RWPE1 (cell line): ENCODE results near the gene PRRT1.

Source experiments
- CTCF ChIA-PET: fragments of 350-600 bp; sonication (Branson Sonifier 250); formaldehyde crosslinking; extraction: SDS; loops from one replicate; lab custom pipeline; 2021; lab: Yijun Ruan, JAX
- POLR2A ChIA-PET: fragments of 400-600 bp; formaldehyde crosslinking; extraction: SDS; loops from one replicate; lab custom pipeline; 2020; ENCODE audit warnings: antibody characterized with exemption; ENCODE audit not compliant: low non-redundant PET; lab: Yijun Ruan, JAX
- DNase-seq: peaks from one replicate; pipeline ENCODE4 v3.0.0; 2012; ENCODE audit warnings: low spot score
- H3K27ac ChIP-seq: fragments of 450-650 bp; 2 replicates; pipeline ENCODE4 v1.5.1; 2017
- TF ChIP-seq, protein P1 (sequence below): fragments of 450-650 bp; conservative IDR thresholded peaks from 2 replicates; pipeline ENCODE4 v1.5.1; 2017; ENCODE audit warnings: low read depth, mild to moderate bottlenecking

Gene PRRT1

DNA sequence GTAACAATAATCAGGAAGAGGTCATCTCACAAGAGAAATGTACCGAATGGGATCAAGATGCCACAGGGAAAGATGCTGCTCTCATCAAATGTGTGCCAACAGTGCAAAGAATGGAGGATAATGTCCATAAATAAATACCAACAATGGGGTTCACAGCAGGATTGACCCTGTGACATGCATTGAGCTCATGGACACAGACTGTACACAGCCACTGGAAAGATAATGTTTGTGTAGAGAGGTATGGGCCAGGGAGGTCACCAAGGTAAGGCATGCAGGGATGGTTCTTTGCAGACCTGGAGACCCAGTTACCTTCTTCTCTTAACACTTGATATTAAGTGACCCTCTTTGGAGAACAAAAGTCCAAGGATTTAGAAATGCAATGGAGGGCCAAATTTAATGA is 22.7 kb upstream of the PRRT1 start:
- no peak for DNase-seq
- ChIA-PET POLR2A (no interaction called here), CTCF (interaction anchor here (1.0 kb wide), 1 partner anchor 20 kb away, joined by 3 read pairs; no protein-coding TSS in a partner anchor)

DNA sequence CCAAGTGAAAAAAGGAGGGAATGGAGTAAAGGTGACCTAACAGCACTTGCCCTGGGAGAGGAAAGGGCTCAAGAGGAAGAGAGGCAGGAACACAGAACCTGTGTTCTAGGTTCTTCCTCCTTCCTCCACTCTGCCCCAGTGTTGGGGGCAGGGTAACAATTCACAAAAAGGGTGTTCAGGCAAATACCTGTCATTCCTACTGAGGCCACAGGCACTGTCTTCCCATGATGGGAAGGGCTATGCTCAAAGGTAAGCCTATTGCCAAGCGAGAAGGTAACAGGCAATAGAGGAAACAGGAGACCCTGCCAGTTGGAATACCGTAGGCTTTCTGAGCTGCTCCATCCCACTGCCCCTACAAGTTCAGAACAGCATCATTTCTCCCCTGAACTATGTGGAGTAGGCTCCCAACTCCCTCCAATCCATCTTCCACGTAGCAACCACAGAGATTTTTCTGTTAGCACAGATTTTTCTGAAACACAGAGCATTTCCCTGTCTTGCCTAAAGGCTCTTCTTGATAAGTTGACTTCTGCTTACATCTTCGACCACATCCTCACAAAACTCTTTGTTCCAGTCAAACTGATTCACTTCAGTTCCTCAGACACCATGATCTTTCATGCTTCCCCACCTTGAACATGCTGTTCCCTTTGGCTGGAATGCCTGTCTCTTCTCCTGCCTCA is 21.4 kb upstream of the PRRT1 start:
- TF ChIP-seq, protein P1, sequence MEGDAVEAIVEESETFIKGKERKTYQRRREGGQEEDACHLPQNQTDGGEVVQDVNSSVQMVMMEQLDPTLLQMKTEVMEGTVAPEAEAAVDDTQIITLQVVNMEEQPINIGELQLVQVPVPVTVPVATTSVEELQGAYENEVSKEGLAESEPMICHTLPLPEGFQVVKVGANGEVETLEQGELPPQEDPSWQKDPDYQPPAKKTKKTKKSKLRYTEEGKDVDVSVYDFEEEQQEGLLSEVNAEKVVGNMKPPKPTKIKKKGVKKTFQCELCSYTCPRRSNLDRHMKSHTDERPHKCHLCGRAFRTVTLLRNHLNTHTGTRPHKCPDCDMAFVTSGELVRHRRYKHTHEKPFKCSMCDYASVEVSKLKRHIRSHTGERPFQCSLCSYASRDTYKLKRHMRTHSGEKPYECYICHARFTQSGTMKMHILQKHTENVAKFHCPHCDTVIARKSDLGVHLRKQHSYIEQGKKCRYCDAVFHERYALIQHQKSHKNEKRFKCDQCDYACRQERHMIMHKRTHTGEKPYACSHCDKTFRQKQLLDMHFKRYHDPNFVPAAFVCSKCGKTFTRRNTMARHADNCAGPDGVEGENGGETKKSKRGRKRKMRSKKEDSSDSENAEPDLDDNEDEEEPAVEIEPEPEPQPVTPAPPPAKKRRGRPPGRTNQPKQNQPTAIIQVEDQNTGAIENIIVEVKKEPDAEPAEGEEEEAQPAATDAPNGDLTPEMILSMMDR = no peak
- H3K27ac ChIP-seq = no peak overlapping the region
- ChIA-PET POLR2A (no interaction called here), CTCF (interaction anchor here (1.0 kb wide), 1 partner anchor 19 kb away, joined by 3 read pairs; no protein-coding TSS in a partner anchor)
- DNase-seq = no peak

More for the DNA sequence above, 22.7 kb upstream of the PRRT1 start:
- H3K27ac ChIP-seq = no peak overlapping the region
- TF ChIP-seq, protein P1 = no peak

DNA sequence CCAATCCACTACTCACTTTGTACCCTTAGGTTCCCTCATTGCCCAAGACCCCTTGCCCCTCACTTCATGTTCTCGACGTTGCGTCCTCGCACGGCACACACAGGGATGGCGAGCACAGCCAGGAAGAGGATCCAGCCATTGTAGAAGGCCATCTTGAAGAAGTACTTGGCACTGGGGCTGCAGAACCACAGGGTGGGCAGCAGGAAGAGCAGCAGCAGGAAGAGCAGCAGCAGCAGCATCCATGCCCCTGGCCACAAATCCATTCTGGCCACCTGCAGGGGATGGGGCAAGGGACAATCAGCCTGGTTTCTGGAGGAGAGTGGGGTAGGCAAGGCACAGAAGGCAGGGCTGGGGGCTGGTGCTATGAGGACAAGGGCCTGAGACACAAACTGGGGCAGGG is 19.5 kb upstream of the PRRT1 start:
- peak overlapping the region; percentile 19 for H3K27ac ChIP-seq
- TF ChIP-seq, protein P1 = no peak
- DNase-seq = no peak
- POLR2A ChIA-PET = no interaction called here
- CTCF ChIA-PET = no interaction called here

DNA sequence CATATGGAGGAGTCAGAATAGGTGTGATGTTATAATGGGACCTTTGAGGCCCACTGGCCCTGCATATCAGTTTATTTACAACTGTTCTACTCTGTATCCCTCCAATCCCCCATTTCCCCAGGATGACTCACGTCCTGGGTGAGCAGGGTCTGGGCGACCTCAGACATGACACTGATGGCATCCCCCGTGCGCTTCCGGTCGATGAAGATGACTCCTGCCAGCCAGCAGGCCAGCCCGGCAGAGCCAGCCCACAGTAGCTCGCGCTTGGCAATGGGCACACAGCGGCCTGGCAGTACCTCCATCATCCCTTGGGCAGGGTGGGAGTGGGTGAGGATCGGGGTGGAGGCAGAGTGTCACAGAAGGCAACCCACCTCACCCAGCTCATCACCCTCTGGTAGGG is 18.6 kb upstream of the PRRT1 start:
- CTCF ChIA-PET = no interaction called here
- POLR2A ChIA-PET = no interaction called here
- peak overlapping the region; percentile 56 for H3K27ac ChIP-seq
- DNase-seq = no peak
- TF ChIP-seq, protein P1 = no peak

DNA sequence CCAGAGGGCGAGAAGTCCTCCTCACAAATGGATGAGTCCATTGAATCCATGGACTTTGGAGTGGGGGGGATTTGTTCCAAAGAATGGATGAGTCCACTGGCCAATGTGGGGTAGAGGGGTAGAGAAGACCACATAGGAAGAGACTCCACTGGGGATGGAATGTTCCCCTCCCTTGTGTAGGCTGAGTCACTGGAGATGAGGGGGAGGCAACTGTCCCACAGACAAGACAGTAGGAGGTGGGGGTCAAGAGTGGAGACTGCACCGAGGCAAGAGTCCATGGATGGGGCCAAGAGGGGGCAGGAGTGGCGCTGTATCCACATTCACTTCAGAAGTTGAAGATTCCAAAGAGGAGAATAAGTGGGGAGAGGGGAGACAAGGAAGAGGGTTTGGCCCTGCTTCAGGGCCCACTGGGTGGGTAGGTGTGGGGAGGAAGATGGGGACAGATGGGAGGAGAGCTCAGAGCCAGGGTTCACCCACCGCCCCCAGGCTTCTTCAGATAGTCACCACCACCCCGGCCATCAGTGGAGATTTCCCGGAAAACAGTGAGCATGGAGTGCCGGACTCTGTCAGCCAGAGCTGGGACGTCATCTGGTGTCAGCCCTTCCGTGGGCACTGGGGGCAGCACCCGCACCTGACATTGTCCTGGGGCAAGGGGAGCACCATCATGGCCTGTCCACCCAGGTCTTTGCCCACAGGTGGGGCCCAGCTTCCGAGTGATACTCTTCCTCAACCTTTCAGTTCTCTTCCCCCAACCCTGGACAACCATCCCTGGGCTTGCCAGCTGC is 17.3 kb upstream of the PRRT1 start:
- CTCF ChIA-PET = no interaction called here
- TF ChIP-seq, protein P1 = no peak
- DNase-seq = no peak
- POLR2A ChIA-PET = no interaction called here
- H3K27ac ChIP-seq = peak overlapping the region; percentile 56

DNA sequence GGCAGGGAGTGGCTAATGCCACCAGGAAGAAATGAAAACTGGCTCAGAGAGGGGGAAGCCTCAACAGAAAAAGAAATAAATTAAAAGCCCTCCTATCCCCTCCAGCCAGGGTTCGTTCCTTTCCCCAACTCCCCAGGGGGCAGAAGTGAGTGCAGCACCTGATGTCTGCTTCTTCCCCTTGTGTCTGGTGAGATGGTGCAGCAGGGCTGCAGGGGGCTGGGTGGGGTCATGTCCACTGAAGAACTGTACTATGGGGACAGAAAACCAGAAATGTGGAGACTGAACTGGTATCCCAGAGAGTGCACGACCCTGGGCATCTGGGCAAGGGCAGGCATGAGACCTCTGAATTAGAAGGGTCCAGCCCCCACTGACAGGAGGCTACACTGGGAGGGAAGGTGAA is 16.6 kb upstream of the PRRT1 start:
- TF ChIP-seq, protein P1 = no peak
- no peak for DNase-seq
- POLR2A ChIA-PET = no interaction called here
- CTCF ChIA-PET = no interaction called here
- peak overlapping the region; percentile 56 for H3K27ac ChIP-seq
